ENCODE data around the gene ATP9A.
"Not testable (repeated sequence)": the region's sequence is repeated elsewhere in the genome, so short reads cannot be mapped to it uniquely, and the experiment has no call there.

ATP9A gene

GRCh38 chr20:51688600-51689244, 79.5 kb downstream of the ATP9A start:
- no peak for DNase-seq

DNA sequence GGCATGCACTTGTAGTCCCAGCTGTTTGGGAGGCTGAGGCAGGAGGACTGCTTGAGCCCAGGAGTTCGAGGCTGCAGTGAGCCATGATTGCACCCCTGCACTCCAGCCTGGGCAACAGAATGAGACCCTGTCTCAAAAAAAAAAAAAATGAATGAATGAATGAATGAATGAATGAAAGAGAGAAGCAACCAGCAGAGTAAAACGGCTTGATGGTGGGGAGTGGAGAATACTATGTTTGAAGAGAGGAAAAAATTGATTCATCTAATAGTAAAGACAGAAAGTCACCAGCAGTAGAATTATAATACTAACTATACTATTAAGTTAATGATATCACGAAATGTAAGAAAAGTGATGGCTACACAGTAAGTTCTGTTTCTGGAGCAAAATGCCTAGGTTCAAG, 80.6 kb downstream of the ATP9A start:
- DNase-seq, result no peak

DNA sequence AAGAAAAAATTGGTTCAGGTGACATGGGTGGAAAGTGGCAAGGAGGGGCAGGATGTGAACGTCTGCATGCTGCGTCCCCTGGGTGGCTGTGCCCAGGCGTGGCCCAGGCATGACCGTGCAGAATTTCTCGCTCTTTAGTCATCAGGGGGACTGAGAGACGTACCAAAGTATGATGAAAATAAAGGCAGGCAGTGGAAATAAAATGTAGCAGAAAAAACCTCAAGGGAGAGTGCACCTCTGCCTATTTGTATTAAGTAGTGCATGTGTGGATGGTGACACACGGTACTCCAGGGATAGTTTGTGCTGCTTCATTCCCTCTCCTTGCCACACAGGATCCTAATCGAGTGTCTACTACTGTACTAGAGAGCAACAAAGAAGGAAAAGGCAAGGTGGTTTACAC, 81.1 kb downstream of the ATP9A start:
- no peak for DNase-seq

- not testable (repeated sequence) for DNase-seq
Measured at GRCh38 chr20:51685494-51685893, 82.7 kb downstream of the ATP9A start.

DNA sequence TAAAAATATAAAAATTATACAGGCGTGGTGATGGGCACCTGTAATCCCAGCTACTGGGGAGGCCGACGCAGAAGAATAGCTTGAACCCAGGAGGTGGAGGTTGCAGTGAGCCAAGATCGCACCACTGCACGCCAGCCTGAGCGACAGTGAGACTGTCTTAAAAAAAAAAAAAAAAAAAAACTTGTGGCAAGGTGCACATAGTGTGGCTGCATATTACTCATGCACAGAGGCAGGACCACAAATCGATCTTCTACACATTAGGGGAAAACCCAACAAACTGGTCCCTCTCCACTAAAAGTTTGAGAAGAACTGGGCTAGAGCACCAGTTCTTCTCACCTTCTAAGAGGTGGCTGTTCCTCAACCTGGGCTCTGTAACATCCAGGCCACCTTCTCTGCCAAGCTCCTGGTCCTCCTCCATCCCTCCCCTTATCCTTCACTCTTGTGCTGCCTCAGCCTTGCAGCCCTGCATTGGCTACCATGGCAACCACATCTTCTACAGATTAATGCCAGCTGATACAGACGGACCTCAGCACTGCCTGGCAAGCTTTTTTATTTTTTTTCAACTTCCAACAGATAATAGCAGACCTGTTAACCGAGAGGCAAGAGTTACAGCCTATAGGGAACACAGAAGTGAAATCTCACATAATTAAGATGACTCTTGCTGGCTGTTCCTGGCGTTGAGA, 88.0 kb downstream of the ATP9A start:
- no peak for DNase-seq

DNA sequence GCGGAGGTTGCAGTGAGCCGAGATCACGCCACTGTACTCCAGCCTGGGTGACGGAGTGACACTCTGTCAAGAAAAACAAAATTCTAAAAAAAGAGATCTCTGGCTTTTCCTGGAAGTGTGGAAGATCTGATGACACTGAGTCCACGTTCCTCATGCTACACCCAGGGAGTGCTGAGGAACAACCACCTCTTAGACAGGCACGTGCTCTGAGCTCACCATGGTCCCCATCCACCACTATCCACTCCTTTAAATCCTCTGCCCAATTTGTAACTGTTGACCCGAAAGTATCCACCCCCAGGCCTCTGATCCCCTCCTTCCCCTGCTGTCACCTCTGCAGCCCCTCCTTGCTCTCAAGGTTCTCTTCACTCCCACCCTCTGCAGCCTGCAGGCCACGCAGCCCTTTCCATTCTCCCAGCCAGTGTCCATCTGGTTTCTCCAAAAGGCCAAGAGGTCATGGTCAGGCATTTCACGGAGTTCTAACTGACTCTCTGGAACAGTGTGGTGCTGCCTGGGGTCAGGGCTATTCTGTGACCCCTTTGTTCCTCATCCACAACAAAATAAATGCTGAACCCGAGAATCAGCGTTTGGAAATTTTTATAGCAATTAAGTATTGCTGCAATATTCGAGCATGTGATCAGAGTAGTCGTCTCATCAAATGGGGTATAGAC, 88.8 kb downstream of the ATP9A start:
- no peak for DNase-seq

DNA sequence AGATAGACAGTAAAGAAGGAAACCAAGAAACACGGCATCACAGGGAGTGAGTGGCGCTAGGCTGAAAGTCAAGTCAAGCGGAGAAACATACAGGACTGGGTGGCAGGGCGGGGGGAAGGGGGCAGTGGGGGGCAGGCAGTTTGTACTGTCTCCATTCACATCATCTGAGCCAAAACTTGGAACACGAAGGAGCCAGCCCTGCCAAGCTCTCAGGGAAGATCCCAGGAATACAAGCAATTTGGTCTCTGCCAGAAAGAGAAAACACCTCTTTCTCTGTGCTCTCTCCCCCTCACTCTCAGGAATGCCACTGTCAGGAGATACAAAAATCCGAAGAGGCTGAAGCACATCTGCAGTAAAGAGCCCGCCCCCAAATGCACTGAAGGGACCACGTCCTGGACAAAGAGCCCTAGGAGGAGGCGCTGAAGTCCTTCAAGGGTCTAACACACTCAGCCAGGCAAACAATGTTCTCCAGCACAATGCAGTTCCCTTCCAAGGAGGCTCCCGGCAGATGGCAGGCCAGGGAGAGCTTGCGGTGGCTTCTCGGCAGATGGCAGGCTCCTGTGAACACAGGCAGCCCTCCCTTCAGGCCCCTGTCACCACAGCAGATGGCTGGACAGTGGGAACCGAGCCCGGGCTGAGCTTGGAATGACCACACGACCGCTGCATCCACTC, 90.0 kb downstream of the ATP9A start:
- DNase-seq, result no peak

- no peak for DNase-seq
Measured at GRCh38 chr20:51668947-51669346, 99.2 kb downstream of the ATP9A start.

GRCh38 chr20:51668515-51668914, 99.7 kb downstream of the ATP9A start:
- DNase-seq, result no peak

- DNase-seq, result no peak
Measured at GRCh38 chr20:51667491-51667890, 100.7 kb downstream of the ATP9A start.

- DNase-seq, result no peak
Measured at GRCh38 chr20:51667002-51667408, 101.2 kb downstream of the ATP9A start.

DNA sequence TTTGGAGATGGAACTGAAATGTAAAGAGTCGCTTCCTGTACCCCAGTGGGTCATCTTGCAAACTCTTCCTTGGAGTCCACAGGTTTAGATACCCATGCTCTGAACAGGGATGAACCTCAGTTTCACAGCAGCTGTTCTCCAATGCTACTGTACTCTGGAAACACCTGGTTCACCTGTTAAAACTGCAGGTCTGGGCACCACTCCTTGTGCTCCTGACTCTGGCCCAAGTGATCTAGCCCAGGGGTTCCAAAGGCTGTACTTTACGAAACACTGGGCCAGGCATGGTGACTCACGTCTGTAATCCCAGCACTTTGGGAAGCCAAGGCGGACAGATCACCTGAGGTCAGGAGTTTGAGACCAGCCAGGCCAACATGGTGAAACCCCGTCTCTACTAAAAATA, 102.1 kb downstream of the ATP9A start:
- DNase-seq, result no peak

DNA sequence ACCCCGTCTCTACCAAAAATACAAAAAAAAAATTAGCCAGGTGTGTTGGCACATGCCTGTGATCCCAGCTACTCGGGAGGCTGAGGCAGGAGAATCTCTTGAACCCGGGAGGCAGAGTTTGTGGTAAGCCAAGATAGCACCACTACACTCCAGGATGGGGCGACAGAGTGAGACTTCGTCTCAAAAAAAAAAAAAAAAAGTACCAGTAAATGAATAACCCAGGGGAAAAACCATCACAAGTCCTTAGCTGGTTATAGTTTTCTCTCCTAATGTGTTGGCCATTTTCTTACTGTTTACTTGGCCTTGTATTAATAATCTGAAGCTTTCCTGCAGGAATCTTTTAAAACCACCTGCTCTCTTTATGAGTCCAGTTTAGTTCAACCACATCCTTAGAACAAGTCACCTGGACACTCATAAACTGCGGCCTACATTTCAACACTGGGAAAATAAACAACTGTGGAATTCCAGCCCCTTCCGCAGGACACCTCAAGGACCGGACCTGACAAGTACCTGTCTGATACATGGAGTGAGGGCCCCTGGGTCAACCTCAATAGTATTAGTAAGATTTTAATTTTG, 102.6 kb downstream of the ATP9A start:
- no peak for DNase-seq

DNA sequence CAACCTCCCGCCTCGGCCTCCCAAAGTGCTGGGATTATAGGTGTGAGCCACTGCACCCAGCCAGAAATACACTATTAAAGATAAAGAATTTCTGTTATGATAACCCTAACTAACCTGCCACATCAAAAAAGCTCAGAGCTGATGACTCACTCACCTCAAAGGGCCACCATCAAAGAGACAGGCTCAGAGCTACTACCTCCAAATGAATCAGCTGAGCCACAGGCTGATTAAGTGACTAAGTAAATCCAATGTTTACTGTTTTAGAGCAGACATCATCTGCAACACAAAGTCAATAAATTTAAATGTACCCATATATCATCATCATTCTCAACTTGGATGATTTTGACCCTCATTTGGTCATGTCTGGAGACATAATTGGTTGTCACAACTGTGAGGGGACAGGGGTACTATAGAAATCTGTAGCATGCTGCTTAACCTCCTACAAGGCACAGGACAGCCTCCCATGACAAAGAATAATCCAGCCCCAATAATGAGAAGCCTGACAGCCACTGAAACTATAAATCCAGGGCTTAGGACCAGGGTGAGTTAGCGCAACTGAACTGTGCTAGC, 106.5 kb downstream of the ATP9A start:
- DNase-seq, result peak; percentile 25 to 27

GRCh38 chr20:51660672-51661608, 107.2 kb downstream of the ATP9A start:
- DNase-seq, result no peak

GRCh38 chr20:51659491-51660050, 108.6 kb downstream of the ATP9A start:
- DNase-seq, result no peak

- no peak for DNase-seq
Measured at GRCh38 chr20:51656726-51657260, 111.4 kb downstream of the ATP9A start.

DNA sequence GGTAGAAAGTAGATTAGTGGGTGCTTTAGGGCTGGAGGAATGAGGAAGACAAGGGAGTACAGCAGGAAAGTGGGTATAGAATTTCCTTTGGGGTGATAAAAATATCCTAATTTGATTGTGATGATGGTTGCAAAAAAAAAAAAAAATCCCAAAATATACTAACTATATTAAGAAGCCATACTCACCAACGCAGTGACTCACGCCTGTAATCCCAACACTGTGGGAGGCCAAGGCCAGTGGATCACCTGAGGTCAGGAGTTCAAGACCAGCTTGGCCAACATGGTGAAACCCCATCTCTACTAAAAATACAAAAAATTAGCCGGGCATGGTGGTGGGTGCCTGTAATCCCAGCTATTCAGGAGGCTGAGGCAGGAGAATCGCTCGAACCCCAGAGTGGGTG, 112.1 kb downstream of the ATP9A start:
- DNase-seq, result not testable (repeated sequence)

DNA sequence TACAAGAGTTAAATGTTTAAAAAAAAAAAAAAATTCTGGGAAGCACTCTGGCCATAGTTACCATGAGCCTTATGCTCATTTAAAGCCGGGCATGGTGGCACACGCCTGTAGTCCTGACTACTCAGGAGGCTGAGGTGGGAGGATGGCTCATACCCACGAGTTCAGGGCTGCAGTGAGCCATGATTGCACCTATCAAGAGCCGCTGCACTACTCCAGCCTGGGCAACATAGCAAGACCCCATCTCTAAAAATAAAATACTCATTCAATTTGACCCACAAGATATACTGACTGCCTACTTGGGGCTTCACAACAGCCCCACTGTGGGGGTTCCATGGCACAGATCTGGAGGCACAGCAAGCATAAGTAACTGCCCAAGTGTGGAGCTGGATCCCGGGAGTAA, 113.7 kb downstream of the ATP9A start:
- DNase-seq, result no peak

DNA sequence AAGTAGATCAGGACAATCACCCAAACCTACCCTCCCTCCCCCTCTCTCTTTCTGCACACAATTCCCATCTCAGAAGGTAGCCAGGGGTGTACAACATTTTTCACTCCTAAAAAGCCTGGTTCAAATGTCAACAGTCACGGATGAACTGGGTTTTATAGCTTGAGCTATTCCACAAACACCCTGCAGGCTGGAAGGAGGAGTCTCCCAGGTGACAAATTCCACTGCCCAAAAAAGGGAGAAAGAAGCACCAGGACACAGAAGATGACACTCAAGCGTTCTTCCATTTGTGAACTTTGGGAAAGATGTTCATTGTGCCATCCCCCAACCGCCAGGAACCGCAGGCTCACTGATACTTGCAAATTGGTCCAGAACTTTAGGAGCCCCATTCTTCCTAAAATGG, 114.1 kb downstream of the ATP9A start:
- no peak for DNase-seq

GRCh38 chr20:51653226-51653625, 115.0 kb downstream of the ATP9A start:
- no peak for DNase-seq

All from stimulated activated CD4-positive, alpha-beta T cell treated with anti-CD3 and anti-CD28 coated beads, Interleukin-2, amount 100 ng/mL, for 48 hours (primary cell).